Chondrocyte (in vitro differentiated cells): ENCODE data around the gene CNOT4. TPM values are rescaled to one million over a fixed set of nuclear protein-coding genes. Genes with fewer than 3 reads are reported as not detected.
A peak's percentile ranks its signal among the peaks of the same experiment; 100 is the strongest.
"Not testable (repeated sequence)": the region's sequence is repeated elsewhere in the genome, so short reads cannot be mapped to it uniquely, and the experiment has no call there.

Experiments used
- DNase-seq: peaks from one replicate; pipeline ENCODE4 v3.0.0; 2021; ENCODE audit warnings: mixed read lengths, low spot score
- H3K27ac Mint-ChIP-seq: one replicate; pipeline ENCODE4 v1.8.0; 2021; ENCODE audit warnings: mild to moderate bottlenecking, moderate library complexity, mixed read lengths; ENCODE audit not compliant: unreplicated experiment
- H3K27me3 Mint-ChIP-seq: 2 replicates; pipeline ENCODE4 v1.8.0; 2021; ENCODE audit warnings: low read depth, mixed read lengths
- H3K36me3 Mint-ChIP-seq: 2 replicates; pipeline ENCODE4 v1.8.0; 2021; ENCODE audit warnings: low read depth, mixed read lengths
- H3K4me1 Mint-ChIP-seq: 2 replicates; pipeline ENCODE4 v1.8.0; 2021; ENCODE audit warnings: low read depth, mild to moderate bottlenecking, mixed read lengths
- H3K4me3 Mint-ChIP-seq: one replicate; pipeline ENCODE4 v1.8.0; 2021; ENCODE audit warnings: mild to moderate bottlenecking, moderate library complexity, mixed read lengths; ENCODE audit not compliant: unreplicated experiment
- H3K9me3 Mint-ChIP-seq: 2 replicates; pipeline ENCODE4 v1.8.0; 2021; ENCODE audit warnings: low read depth, mixed read lengths
- total RNA-seq: library from RNA; stranded (reverse); gene quantifications from 3 replicates; pipeline ENCODE4 v1.2.1, GENCODE V29; 2021
- TF ChIP-seq, protein P1 (sequence below): fragments of 200-600 bp; sonication (generic); IDR thresholded peaks from 2 replicates; pipeline ENCODE4 v1.5.0; 2021; ENCODE audit warnings: antibody characterized with exemption, mild to moderate bottlenecking, moderate library complexity

The CNOT4 gene
- total RNA-seq, 1 donor from 2014 or later, result 17.8 TPM

DNA sequence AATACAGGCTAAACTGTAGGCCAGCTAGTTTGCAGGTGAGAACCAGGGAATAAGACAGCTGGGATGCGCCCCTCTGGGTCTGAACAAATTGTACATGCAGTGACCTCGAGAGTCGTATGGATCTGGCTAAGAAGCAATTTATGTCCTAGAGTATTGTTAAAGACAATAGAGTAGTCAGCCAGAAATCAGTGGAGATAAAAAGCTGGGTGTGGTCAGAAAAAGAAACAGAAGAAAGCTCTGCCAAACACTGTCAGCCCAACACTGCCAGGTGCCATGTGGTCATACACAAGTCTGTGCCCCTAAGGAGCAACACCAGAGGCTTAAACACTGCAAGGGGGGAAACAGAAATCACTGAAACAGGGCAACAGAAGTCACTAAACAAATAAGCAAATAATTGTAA is 62.2 kb downstream of the CNOT4 start:
- peaks cover 21% of the 10 kb centered on the region for H3K4me1 Mint-ChIP-seq
- no peak overlapping the region for H3K4me3 Mint-ChIP-seq
- no peaks in the 10 kb centered on the region for H3K27me3 Mint-ChIP-seq
- TF ChIP-seq, protein P1, sequence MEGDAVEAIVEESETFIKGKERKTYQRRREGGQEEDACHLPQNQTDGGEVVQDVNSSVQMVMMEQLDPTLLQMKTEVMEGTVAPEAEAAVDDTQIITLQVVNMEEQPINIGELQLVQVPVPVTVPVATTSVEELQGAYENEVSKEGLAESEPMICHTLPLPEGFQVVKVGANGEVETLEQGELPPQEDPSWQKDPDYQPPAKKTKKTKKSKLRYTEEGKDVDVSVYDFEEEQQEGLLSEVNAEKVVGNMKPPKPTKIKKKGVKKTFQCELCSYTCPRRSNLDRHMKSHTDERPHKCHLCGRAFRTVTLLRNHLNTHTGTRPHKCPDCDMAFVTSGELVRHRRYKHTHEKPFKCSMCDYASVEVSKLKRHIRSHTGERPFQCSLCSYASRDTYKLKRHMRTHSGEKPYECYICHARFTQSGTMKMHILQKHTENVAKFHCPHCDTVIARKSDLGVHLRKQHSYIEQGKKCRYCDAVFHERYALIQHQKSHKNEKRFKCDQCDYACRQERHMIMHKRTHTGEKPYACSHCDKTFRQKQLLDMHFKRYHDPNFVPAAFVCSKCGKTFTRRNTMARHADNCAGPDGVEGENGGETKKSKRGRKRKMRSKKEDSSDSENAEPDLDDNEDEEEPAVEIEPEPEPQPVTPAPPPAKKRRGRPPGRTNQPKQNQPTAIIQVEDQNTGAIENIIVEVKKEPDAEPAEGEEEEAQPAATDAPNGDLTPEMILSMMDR, result no peak
- H3K9me3 Mint-ChIP-seq, result no peaks in the 10 kb centered on the region
- DNase-seq, result no peak
- no peaks in the 10 kb centered on the region for H3K36me3 Mint-ChIP-seq
- H3K27ac Mint-ChIP-seq, result no peak overlapping the region

DNA sequence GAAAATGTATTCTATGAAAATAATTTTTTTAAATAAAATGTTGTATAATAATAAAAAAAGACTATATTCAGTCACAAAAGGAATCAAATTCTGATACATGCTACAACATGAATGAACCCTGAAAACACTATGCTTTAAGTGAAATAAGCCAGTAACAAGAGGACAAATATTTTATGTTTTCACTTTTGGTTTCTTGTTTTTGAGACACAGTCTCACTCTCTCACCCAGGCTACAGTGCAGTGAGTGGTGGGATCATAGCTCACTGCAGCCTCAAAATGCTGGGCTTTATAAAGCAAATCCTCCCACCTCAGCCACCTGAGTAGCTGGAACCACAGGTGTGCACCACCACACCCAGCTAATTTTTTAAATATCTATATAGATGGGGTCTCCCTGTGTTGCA is 64.2 kb downstream of the CNOT4 start:
- peaks cover 13% of the 10 kb centered on the region for H3K4me1 Mint-ChIP-seq
- H3K27ac Mint-ChIP-seq, result no peak overlapping the region
- no peaks in the 10 kb centered on the region for H3K36me3 Mint-ChIP-seq
- no peaks in the 10 kb centered on the region for H3K9me3 Mint-ChIP-seq
- no peak for DNase-seq
- no peak overlapping the region for H3K4me3 Mint-ChIP-seq
- H3K27me3 Mint-ChIP-seq, result no peaks in the 10 kb centered on the region
- TF ChIP-seq, protein P1, result no peak

DNA sequence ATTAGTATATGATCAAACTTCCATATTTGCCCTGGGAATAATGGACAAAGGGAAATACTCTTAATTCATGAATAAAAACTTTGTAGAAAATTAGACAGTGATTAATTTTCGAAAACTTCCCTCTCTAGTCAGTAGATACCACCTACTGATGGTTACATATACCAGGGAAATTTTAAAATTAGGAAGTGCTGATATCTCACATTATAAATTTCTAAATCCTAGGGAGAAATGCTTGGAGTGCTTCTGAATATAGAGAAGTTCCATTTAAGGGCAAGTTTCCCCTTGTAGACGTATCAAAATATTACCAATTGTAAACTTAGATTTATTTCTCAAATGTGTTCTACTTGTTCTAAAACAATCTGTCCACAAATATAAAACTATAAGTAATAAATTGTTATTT is 64.6 kb downstream of the CNOT4 start:
- H3K36me3 Mint-ChIP-seq, H3K4me1 Mint-ChIP-seq, H3K4me3 Mint-ChIP-seq, H3K27ac Mint-ChIP-seq, H3K27me3 Mint-ChIP-seq, DNase-seq, H3K9me3 Mint-ChIP-seq: not testable (repeated sequence)

DNA sequence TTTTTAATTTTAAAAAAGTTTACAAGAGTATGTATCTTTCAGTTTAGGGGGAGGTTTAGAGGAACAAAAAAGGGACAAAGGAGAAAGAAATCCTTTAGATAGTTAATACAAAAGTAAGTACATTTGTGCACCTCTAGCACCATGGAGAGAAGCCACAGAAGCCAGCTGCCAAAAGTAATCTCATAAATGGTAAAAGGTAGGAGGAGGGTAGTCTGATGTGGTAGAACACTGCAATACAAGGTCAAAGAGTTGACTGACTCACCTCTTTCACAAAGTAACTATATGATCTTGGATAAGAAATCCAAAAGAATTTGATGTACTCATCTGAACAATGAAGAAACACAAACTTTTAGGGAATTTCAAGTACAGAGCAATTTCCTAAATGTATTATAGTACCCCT is 68.1 kb downstream of the CNOT4 start:
- TF ChIP-seq, protein P1, result no peak
- Mint-ChIP-seq H3K4me3 (no peak overlapping the region), H3K27ac (no peak overlapping the region), H3K9me3 (no peaks in the 10 kb centered on the region), H3K27me3 (no peaks in the 10 kb centered on the region), H3K36me3 (no peaks in the 10 kb centered on the region), H3K4me1 (no peaks in the 10 kb centered on the region)
- no peak for DNase-seq

DNA sequence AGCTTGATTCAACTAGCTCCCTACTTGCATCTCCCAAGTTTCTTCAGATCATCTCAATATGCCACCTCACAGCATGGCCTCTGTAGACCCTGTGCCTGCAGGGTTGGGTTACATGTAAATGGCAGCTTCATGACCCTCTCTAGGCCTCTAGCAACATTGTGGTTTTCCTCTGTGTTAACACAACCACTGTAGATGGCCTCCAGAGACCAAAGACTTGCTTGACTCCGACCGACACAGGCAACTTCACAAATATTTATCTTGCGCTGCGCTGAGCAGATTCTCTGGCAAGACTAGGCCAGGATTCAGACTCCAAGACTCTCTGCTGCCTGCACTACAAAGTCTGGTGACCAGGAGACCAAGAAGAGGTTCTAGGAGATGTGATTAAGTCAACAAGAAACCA is 75.9 kb downstream of the CNOT4 start:
- Mint-ChIP-seq H3K27me3 (no peaks in the 10 kb centered on the region), H3K4me1 (peaks cover 11% of the 10 kb centered on the region), H3K9me3 (peaks cover 11% of the 10 kb centered on the region), H3K4me3 (no peak overlapping the region), H3K27ac (peak overlapping the region; percentile 52), H3K36me3 (peaks cover 11% of the 10 kb centered on the region)
- TF ChIP-seq, protein P1, result no peak
- no peak for DNase-seq

DNA sequence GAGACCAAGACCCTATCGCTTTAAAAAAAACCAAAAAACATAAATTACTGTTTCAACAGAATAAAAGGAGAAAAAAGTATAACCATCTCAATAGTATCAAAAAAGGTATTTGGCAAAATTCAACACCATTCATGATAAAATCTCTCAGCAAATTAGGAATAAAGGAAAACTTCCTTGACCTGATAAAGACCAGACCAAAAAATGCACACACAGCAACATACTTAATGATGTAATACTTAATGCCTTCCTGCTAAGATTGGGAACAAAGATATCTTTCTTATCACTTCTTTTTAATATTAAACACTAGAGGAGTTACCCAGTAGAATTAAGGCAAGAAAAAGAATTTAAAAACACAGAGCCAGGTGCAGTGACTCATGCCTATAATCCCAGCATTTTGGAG is 79.3 kb downstream of the CNOT4 start:
- H3K27me3 Mint-ChIP-seq, result no peaks in the 10 kb centered on the region
- H3K36me3 Mint-ChIP-seq, result peaks cover 11% of the 10 kb centered on the region
- H3K4me3 Mint-ChIP-seq, result no peak overlapping the region
- TF ChIP-seq, protein P1, result no peak
- H3K4me1 Mint-ChIP-seq, result peaks cover 11% of the 10 kb centered on the region
- H3K9me3 Mint-ChIP-seq, result peaks cover 10% of the 10 kb centered on the region
- H3K27ac Mint-ChIP-seq, result no peak overlapping the region
- no peak for DNase-seq
